ENCODE results near the gene HIVEP2.

HIVEP2 gene

DNA sequence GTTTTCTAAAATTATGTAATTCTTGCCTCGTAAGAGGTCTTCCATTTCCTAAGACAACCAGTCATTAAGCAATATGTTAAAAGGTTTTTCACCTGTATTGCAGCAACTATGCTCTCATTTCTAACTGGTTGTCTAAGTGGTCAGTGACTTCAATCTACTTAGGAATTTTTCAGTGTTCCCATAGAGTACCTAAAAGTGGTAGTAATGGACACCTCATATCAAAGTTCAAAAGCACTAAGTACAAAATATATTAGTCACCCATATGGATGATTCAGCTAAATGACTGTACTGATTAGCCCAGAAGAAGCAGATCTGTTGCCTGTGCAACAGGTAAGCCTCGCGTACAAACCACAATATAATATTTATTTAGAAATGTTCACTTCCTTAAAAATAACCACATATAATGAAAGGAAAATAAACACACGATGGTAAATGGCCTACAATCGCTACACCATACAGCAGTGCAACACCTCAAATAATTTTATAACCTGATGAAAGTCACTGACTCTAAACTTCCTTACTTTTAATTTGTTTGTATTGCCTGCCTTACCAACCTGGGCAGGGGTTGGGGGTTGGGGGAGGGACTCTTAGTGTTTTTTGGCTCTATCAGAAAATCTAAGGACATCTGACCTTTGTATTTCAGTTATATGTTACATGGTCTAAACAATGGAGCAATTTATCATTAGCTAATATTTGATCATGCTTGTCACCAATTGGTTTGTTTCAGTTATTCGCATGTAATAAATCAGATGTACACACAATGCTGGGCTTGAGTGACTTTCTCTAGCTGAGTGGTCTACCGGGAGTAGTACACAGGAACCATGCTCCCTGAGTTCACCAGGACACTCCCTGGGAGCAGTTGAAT lies 105.9 kb downstream of the HIVEP2 start:
- DNase-seq, result no peak

DNA sequence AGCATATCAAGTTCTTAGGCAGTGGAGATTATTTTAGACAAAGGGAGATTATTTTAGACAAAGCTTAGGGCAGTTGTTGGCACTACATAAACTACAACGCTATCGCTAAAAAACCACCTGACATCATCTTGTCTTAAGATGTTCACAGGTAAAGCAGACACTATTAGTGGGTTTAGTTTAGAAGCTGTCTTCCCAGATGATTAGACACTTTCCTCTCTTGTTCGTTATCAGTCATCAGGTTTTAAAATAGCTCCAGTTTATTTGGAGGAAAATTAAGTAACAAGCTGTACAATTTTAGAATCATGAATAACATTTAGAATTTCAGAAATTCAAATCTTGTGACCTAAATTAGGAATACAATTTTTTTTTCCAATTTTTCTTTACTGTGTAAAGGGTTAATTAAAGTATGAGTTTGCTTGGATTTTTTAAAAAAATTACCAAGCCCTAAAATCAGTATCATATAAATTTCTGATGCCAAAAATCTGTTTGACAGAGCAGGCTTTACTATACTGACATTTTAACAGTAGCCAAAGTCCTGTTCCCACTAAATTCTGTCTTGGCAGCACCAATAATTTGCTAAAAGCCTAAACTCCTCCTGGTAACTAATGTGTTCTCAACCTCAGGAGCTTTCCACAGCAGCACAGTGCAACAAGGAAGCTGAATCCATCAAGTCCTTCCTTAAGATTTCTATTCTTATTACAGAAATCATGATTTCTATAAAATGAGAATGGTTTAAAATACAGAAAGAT lies 109.0 kb downstream of the HIVEP2 start:
- DNase-seq, result no peak

DNA sequence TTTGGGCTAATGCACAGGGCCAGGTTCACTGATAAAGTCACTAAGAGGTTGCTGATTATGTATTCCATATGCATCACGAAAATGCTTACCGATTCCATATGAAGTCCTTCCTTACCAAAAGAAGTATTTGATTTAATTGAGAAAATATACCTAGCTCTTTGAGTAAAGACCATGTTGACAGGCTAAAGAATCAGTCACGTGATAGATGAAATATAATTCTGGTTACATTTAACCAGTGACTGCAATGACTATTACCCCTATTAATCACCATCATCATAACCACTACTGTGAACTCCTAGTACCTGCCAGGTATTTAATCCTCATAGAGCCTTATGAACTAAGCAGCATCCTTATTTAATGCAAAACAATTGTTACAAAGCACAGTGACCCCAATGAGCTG lies 110.1 kb downstream of the HIVEP2 start:
- no peak for DNase-seq

DNA sequence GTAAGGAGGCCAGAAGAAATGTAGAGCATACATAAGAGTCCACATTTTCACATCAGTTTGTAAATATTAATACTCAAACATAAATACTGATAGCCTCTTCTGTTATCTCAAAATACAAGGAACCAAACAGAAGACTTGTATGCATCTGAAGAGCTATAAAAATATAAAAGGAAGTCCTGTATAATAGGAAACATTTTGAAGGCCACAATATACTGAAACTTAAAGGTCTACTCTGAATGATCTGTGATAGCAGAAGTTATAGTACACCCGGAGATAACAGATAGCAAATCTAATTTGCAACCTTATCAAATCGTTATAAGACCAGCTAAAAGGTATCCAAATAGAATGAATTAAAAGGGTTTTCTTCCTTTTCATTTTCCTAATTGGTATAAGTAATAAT lies 111.2 kb downstream of the HIVEP2 start:
- DNase-seq, result no peak

DNA sequence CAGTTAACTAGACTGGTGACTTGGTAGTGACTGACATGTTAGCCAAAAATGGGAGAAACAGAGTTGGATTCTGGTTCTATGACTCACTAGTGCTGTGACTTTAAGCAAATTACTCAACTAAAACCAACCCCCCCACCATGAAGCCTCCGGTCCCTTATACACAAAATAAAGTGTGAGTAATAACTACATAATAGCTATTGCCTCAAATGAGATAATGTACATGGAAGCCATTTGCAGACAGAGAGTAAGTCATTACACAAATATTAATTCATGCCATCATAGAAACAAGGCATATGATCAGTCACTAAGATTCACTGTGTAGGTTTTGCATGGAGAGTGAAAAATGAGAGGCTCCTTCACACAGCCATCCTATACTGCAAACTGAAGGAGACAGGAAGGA lies 111.9 kb downstream of the HIVEP2 start:
- DNase-seq, result peak; percentile 72

DNA sequence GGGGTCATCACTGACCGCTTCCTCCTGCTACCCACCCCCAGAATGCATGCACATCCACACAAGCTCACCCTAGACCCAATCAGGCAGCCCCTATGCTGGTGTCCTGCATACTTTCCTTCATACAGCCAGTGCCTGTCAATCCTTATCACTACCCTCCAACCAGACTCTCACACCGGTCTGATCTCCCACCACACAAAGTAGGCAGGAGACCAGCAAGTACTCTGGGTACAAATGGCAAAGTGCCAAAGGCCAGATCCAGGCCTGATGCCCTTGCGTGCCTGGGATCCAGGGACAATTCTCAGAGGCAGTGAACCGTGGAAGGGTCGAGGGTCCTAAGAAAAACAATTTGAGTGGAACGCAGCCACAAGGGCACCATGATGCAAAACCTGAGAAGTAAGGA lies 114.2 kb downstream of the HIVEP2 start:
- no peak for DNase-seq

DNA sequence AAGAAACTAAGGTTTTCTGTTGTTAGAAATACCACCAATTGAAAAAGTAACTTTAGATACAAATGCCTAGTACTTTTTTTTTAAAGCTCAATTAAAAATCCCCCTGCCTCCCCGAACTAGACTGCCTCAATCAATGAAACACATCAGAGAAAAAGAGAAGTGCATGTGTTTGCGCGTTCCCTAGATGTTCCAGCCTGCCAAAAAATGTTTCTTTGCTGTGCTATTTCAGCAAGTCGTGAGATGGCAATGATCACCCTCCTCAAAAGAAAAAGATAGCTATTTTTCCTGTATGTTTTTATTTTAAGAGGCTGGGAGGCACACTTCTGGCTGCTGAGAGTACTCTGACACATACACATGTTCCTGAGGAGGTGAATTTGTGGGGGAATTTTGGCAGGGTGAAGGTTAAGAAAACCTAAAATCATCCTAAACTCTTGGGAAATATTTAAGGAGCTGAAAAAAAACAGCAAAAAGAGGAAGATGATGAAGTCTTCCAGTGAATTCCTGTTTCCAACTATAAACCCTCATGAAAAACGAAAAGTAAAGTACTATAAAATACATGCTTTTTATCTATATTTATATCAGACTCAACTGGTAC lies 114.8 kb downstream of the HIVEP2 start:
- DNase-seq, result no peak

DNA sequence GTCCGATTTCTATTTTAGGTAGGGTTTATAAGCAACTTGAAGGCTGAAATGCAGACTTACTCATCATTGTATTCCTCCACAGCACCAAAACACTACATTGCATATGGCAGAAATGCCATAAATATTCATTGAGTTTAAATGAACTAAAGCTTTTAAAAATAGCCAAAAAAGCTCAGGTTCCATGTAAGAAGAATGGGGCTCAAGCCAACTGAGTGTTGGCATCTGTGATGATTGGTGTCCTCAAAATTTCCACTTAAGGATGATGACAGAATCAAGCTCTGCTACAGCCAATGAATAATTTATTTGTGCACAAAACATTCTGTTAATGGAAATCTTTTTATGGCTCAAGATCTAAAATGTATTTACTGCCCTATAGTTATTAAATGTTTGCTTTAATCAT lies 115.4 kb downstream of the HIVEP2 start:
- DNase-seq, result no peak

DNA sequence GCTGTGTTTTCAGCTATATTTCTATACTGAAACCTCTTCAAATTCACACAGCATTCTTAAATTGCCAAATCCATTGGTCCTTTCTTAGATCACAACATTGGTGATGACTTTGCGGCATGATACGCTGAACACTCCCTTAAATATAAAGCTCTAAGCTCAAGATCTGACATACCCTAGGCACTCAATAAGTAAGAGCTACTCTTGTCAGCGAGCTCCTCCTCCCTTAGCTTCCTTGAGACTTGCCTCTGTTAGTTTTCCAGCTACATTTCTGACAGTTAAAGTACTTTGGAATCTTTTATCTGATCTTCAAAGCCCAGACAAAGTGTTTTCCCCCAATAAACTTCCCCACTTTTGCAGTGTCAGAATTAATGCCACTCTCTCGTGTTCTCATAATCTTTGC lies 117.0 kb downstream of the HIVEP2 start:
- DNase-seq, result no peak

DNA sequence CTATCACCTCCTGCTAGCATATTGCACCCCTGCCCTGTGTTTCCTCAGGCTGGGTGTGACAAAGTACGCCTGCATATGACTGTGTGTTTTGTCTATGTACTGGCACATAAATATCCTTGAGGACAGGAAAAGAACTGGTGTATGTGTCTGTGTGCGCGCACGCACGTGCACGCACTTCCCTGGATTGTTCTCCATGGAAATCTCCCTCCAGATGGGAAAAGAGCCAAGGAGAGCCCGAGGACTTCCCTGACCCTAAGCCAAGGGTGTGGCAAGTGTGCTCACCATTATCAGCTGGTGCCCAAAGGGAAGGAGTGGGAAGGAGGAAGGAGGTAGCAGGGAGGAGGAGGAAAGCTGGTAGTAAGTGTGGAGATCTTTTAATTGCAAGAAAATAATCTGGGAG lies 117.6 kb downstream of the HIVEP2 start:
- no peak for DNase-seq

DNA sequence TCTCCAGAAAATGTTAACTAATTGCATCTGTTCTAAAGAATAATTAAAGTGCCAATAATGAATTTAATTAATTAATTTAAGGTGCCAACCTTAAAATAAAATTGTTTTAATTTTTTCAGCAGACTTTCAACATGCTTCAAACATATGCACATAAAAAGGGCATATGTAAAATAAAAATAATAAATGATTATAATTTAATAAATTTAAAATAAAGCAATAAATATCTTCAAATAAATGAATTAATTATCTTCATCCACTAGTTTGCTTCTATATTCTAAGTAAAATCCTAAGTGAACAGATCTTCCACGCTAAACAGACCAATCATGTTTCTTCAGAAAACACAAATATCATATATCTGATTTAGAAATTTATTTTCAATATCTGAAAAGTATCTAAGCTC lies 119.2 kb downstream of the HIVEP2 start:
- no peak for DNase-seq

DNA sequence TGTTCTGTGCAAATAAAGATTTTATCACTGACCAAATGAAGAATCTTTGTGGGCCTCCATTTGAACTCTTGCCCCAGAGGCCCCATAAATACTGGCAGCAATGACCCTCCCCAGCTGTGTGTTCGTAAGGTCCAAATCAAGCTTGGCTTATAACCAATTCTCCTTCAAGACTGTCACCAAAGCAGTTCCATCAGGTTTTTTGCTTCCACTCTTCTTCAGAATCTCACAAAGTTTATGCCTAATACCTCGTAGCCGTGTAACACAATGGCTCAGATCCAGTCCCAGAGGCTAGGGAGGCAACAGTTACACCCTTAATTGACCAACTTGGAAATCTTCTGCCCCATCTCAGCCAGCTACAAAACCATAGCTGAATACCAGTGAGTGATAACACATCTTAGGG lies 120.5 kb downstream of the HIVEP2 start:
- no peak for DNase-seq

DNA sequence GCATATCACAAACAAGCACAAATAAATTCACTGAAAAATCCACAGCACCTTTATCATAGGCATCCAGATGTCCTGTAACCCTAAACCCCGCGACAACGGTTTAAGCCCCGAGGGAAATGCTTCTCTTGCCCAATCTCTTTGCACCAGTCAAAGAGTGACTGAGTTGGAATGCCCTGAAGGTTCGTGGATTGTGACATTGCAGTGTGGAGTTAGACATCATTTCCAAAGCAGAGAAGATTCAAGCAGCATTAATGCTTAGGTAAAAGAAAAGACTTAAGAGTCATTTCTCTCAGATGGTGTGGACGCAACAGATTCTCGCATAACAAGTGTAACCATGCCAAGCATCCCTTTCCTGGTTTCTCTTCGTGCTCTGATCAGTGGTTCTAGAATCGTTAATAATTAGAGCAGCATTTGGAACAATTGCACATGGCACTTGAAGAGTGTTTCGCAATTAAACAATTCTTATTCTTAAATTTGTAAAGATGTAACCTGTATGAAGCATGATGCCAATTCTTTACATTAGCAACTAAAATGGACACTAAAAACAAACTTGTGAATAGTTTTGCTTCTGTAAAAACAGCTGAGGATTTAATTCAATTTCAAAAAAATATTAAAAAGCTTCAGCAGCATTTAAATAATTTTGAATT lies 121.6 kb downstream of the HIVEP2 start:
- DNase-seq, result no peak

DNA sequence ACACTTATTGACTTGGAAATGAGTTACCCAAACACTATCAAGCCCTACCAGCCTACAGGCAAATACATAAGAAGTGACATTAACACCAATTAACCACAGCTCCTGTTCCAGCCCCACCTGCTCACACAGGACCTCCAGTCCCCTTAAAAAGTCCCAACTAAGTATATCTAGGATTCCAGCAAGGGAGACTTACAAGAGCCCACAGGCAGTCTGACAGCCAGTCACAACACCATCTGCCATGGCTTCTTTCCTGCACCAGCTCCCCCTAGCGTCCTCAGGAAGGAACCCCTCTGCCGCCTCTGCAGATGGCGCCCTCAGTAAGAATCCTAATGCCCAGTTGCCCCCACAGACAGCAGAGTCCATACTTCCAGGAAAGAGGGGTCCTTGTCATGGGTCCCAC lies 122.1 kb downstream of the HIVEP2 start:
- peak; percentile 48 for DNase-seq

DNA sequence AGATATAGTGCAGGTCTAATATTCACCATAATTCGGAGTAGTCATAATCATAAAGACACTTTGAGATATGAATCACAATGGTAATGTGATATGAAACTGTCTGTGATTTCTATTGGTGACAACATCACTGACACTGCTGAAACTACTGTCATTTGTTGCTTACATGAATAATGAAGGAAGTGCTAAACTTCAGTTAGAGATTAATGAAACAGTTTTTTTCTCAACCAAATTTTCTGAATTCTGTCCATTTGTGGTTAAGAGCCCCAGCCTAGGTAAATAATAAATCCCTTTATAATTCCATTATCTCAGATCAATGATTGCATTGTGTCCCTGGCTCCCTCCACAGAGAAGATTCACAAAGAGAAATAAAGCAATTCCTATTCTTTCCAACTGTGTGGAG lies 122.6 kb downstream of the HIVEP2 start:
- peak; percentile 79 for DNase-seq

DNA sequence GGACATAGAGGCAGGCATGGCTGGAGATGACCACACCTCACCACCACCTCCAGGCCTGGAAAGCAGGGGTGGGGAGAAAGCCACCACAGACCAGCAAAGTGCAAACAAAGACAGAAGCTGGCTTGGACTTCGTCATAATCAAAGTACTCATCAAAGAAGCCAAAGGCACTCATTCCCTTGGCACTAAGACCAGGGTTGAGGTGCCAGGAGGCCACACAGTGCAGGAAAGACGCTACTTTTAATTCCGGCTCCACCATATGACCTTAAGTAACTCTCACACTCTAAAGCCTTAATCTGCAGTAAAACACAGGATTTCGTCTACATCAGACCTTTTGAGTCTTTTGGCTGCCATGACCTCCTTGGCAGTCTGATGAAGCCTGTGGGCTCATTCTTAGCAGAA lies 123.1 kb downstream of the HIVEP2 start:
- no peak for DNase-seq

DNA sequence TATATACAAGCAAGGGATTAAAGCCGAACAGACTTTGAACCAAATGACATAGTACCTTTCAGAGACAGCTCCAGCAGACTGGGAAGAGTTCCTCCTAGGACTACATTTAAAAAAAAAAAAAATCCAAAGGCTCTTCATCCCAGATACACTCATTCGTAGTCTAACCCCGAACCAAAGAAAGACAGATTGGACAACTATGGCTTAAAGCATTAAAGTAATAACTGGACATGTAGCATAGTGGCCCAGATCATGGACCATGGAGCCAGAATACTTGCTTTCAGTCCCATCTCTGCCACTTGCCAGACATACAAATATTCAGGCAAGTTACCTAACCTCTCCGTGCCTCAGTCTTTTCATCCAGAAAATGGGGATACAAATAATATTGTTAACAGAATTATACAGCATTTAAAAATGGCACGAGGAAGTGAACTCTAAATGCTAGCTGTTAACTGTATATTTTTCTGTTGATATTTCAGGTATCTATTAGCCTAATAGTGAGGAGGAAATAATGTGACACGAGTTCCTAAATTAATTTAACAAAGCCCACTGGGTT lies 123.7 kb downstream of the HIVEP2 start:
- no peak for DNase-seq

DNA sequence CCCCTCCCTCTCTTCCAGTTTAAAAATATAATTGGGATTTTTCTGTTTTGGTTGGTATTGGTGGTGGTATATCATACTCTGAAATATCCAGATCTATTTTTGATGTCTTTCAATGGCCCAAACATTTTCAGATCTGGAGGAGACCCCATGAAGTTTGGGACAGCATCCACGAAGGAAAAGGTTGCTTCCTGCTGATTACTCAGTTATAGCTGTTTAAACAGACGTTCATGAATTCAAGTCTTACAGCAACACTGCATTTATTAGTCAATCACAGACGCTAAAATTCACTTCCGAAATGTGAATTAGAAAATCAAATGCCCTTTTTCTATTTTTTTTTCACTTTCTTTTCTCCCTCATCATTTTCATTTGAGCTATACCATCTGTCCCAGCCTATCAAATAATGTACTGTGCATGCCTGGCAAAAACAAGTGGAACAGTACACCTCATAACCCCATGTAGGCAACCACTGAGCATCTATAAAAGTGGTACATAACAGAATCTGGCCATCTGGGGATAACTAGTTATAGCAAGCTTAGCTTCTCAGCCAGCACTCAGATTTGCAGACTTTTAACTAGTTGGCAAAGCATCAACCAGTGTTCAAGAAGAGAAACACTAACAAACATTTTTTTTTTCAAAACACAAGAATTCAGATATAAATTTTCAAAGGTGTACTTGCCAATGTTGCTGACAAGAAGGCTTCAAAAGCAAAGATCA lies 124.5 kb downstream of the HIVEP2 start:
- DNase-seq, result peak; percentile 32

DNA sequence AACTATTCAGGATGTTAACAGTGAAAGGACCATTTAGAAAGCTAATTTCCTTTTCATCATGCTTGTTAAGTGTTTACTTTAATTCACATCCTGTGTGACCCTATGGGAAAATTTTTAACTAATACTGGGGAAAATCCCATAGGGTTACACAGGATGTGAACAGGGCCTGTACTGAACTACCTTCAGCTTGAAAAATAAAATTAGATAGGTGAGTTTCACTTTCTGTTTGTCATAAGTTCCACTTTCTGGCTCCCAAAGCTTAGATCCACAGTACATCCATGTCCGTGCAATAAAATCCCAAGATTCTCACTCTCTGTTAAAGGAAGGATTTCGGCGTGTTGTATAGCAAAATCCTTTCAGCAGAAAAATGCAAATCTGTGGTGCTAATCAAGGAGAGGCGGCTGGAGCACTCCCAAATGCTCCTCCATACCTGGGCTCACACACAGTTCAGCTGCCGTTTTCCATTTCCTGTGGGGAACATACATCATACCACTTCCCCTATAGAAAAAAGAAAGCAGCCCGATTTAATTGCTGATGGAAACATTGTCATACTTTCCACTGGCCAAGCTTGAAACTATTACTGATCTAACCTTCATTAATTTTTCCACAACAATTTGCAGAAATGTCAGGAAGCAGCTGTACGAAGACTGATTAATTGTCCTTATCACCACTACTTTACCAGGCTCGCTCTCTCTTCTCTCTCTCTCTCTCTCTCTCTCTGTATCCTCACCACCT lies 125.2 kb downstream of the HIVEP2 start:
- peak; percentile 70 for DNase-seq

DNA sequence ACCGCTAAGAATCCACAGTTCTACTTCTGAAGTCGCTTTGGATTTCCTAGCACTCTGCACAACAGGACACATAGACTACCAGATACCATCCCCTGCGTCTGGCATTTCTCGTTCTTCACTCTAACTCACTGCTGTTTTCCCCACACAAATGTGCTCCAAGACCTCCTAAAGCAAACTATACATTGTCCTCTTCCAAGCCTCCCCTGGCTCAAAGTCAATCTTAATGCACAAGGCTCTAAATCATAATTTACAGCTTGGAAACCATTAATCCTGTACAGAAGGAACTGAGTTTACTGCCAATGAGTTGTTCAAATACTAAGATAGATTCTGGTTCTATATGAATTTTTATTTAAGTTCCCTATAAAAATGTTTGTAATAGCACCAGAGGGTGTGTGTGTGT lies 128.5 kb downstream of the HIVEP2 start:
- DNase-seq, result no peak

DNA sequence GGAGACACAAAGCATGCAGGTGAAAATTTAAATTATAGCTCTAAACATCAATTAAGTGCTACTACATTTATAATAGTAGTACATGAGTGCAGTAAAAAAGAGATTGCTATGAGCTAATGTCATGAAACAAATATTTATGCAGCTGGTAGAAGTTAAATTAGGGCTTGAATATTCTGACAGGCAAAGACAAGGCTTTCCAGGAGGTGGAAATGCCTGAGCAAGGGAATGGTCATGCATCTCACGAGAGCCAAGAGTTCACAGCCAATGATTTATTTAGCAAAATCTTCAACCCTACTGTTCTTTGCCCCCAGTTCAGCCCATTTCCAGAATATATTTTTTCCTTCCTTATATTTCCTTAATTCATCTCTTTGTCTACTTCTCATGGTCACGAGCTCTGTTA lies 128.9 kb downstream of the HIVEP2 start:
- DNase-seq, result no peak

DNA sequence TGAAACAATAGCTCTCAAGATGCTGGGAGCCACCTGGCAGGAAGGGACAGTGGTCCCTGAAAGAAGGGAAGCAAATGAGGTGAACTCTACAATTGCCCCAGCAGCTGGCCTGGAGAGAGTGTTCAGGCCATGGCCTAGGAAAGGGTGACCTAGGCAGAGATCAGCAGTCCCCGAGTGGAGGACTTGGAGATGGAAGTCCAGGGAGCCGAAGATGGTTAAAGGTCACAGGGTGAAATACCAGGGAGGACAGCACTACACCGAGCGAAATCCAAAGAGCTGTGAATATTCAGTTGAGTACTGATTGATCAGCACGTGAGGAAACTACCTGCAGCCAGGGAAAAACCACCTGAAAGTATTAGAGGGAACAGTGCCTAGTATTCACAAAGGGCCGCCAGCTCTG lies 133.1 kb downstream of the HIVEP2 start:
- no peak for DNase-seq
